ENCODE results near the gene PRPF8. TPM values are rescaled to one million over a fixed set of nuclear protein-coding genes. Genes with fewer than 3 reads are reported as not detected.

Gene PRPF8
- polyA plus RNA-seq, 1 donor from 2014 or later = 56.9 TPM

GRCh38 chr17:1649844-1650501, 34.7 kb downstream of the PRPF8 start, which contains the start of gene RILP (continued):
- TF ChIP-seq REST (IDR thresholded peaks at IDR 0.05; ENCODE audit: borderline replicate concordance) = no peak
- no peak for TF ChIP-seq MXI1 (conservative IDR thresholded peaks at IDR 0.05; ENCODE audit: poor library complexity, severe bottlenecking)

GRCh38 chr17:1648963-1649843, 35.5 kb downstream of the PRPF8 start:
- Histone ChIP-seq H3K27me3 (ENCODE audit: insufficient read depth, low read depth, low read length) (peaks cover 3% of the 10 kb centered on the region), H4K20me1 (ENCODE audit: insufficient read depth) (no peaks in the 10 kb centered on the region), H3K79me2 (replicated peaks; ENCODE audit: insufficient read depth, low read length) (no peaks in the 10 kb centered on the region), H3K9me3 (ENCODE audit: low read length) (no peaks in the 10 kb centered on the region), H3K27ac (ENCODE audit: low read length) (peak overlapping the region; percentile 42), H3K9ac (ENCODE audit: low read length) (peak overlapping the region; percentile 55), H3K36me3 (ENCODE audit: insufficient read depth, low read length) (peaks cover 7% of the 10 kb centered on the region), H3K4me3 (ENCODE audit: low read length) (peak overlapping the region; percentile 63), H3K9me2 (ENCODE audit: insufficient read depth, low read length) (no peaks in the 10 kb centered on the region), H3K4me2 (ENCODE audit: low read length) (peak overlapping the region; percentile 6), H3F3A (ENCODE audit: insufficient read depth, low read length, poor library complexity, severe bottlenecking) (no peaks in the 10 kb centered on the region), H2AFZ (ENCODE audit: low read depth, low read length) (no peak overlapping the region)
- TF ChIP-seq RAD21 (conservative IDR thresholded peaks at IDR 0.05) (no peak), REST (IDR thresholded peaks at IDR 0.05; ENCODE audit: borderline replicate concordance) (no peak), MXI1 (conservative IDR thresholded peaks at IDR 0.05; ENCODE audit: poor library complexity, severe bottlenecking) (peak; percentile 12), EZH2 (IDR thresholded peaks at IDR 0.05; ENCODE audit: borderline replicate concordance, insufficient read depth, low read length, poor library complexity, severe bottlenecking) (no peak), SMC3 (conservative IDR thresholded peaks at IDR 0.05; ENCODE audit: poor library complexity) (no peak), POLR2AphosphoS5 (IDR thresholded peaks at IDR 0.05) (no peak)

All from neural cell (in vitro differentiated cells).